Calu3 (cell line): Measurements from ENCODE around the gene FGB. TPM values are rescaled to one million over a fixed set of nuclear protein-coding genes. Genes with fewer than 3 reads are reported as not detected.

Experiments used
- BruUV-seq: library from RNA; stranded (reverse); fragments of 400-500 nt; replicated peaks from 2 replicates; lab custom pipeline; 2021; lab: Mats Ljungman, UMichigan
- CTCF ChIA-PET: fragments of 300-600 bp; sonication (Branson Sonifier 250); formaldehyde crosslinking; loops from one replicate; lab custom pipeline; 2022; ENCODE audit warnings: antibody characterized with exemption; lab: Charles Lee
- DNase-seq: peaks from one replicate; pipeline ENCODE4 v3.0.0; 2022
- H3K27ac Mint-ChIP-seq: one replicate; pipeline ENCODE4 v1.8.0; 2022; ENCODE audit warnings: mixed read lengths; ENCODE audit not compliant: unreplicated experiment
- H3K27me3 Mint-ChIP-seq: one replicate; pipeline ENCODE4 v1.8.0; 2022; ENCODE audit warnings: mixed read lengths; ENCODE audit not compliant: unreplicated experiment
- H3K36me3 Mint-ChIP-seq: one replicate; pipeline ENCODE4 v1.8.0; 2022; ENCODE audit warnings: mild to moderate bottlenecking, moderate library complexity, mixed read lengths; ENCODE audit not compliant: insufficient read depth, unreplicated experiment
- H3K4me1 Mint-ChIP-seq: one replicate; pipeline ENCODE4 v1.8.0; 2022; ENCODE audit warnings: mild to moderate bottlenecking, low read depth, mixed read lengths; ENCODE audit not compliant: unreplicated experiment
- H3K4me3 Mint-ChIP-seq: one replicate; pipeline ENCODE4 v1.8.0; 2022; ENCODE audit warnings: mild to moderate bottlenecking, low read depth, moderate library complexity, mixed read lengths; ENCODE audit not compliant: unreplicated experiment
- H3K9me3 Mint-ChIP-seq: one replicate; pipeline ENCODE4 v1.8.0; 2022; ENCODE audit warnings: low read depth, mixed read lengths; ENCODE audit not compliant: unreplicated experiment
- CTCF ChIP-seq: fragments of 200-600 bp; IDR thresholded peaks from one replicate; pipeline ENCODE4 v1.8.0; 2022; ENCODE audit warnings: antibody characterized with exemption; ENCODE audit not compliant: unreplicated experiment
- intact Hi-C: fragments of 100-400 bp; cut with micrococcal nuclease; formaldehyde crosslinking; loops from one replicate; pipeline ENCODE4 v1.10.0; 2022; ENCODE audit not compliant: unreplicated experiment
- total RNA-seq: library from RNA; stranded (reverse); gene quantifications from 2 replicates; pipeline ENCODE4 v1.2.3, GENCODE V29; 2022

The FGB gene
- total RNA-seq, 1 experiment from 2014 or later, result 0.38 TPM

- intact Hi-C loops, result loop anchor here (1.0 to 10.0 kb wide), 4 partner anchors 38 to 375 kb away; no protein-coding TSS in a partner anchor
- H3K4me3 Mint-ChIP-seq, result no peak overlapping the region
- no TSS peak for BruUV-seq
- no peaks in the 10 kb centered on the region for H3K36me3 Mint-ChIP-seq
- no peaks in the 10 kb centered on the region for H3K9me3 Mint-ChIP-seq
- H3K27ac Mint-ChIP-seq, result peak overlapping the region; percentile 27
- peaks cover 18% of the 10 kb centered on the region for H3K4me1 Mint-ChIP-seq
- CTCF ChIA-PET, result interaction anchor here (0.6 to 3.0 kb wide), 8 partner anchors 10 to 774 kb away, joined by 3 to 84 read pairs (median 8); partner anchors contain the start of gene PLRG1
- H3K27me3 Mint-ChIP-seq, result no peaks in the 10 kb centered on the region
- TF ChIP-seq CTCF, result peak; percentile 57
- DNase-seq, result peak; percentile 47
Measured at GRCh38 chr4:154559494-154560418, 3.1 kb upstream of the FGB start.

GRCh38 chr4:154560419-154560801 is 2.4 kb upstream of the FGB start:
- intact Hi-C loops, result loop anchor here (5.0 kb wide), 1 partner anchor 37 kb away; no protein-coding TSS in a partner anchor
- Mint-ChIP-seq H3K27me3 (no peaks in the 10 kb centered on the region), H3K4me1 (peaks cover 18% of the 10 kb centered on the region), H3K4me3 (no peak overlapping the region), H3K27ac (no peak overlapping the region), H3K36me3 (no peaks in the 10 kb centered on the region), H3K9me3 (no peaks in the 10 kb centered on the region)
- no peak for DNase-seq
- no peak for TF ChIP-seq CTCF
- CTCF ChIA-PET, result interaction anchor here (3.0 kb wide), 1 partner anchor 59 kb away, joined by 84 read pairs; no protein-coding TSS in a partner anchor
- no TSS peak for BruUV-seq

- Mint-ChIP-seq H3K36me3 (no peaks in the 10 kb centered on the region), H3K4me3 (no peak overlapping the region), H3K4me1 (peaks cover 18% of the 10 kb centered on the region), H3K9me3 (no peaks in the 10 kb centered on the region), H3K27ac (no peak overlapping the region), H3K27me3 (no peaks in the 10 kb centered on the region)
- DNase-seq, result peak; percentile 15
- TF ChIP-seq CTCF, result no peak
- intact Hi-C loops, result loop anchor here (5.0 kb wide), 1 partner anchor 36 kb away; no protein-coding TSS in a partner anchor
- CTCF ChIA-PET, result interaction anchor here (3.0 kb wide), 1 partner anchor 58 kb away, joined by 84 read pairs; no protein-coding TSS in a partner anchor
- no TSS peak for BruUV-seq
Measured at GRCh38 chr4:154560824-154561231, 2.0 kb upstream of the FGB start.

- intact Hi-C loops, result loop anchor here (5.0 kb wide), 1 partner anchor 33 kb away; no protein-coding TSS in a partner anchor
- peaks cover 18% of the 10 kb centered on the region for H3K4me1 Mint-ChIP-seq
- no peaks in the 10 kb centered on the region for H3K36me3 Mint-ChIP-seq
- no peak for TF ChIP-seq CTCF
- H3K27me3 Mint-ChIP-seq, result no peaks in the 10 kb centered on the region
- H3K27ac Mint-ChIP-seq, result no peak overlapping the region
- CTCF ChIA-PET, result no interaction called here
- BruUV-seq, result no TSS peak
- H3K9me3 Mint-ChIP-seq, result no peaks in the 10 kb centered on the region
- no peak for DNase-seq
- no peak overlapping the region for H3K4me3 Mint-ChIP-seq
Measured at GRCh38 chr4:154564311-154564710, 1.5 kb downstream of the FGB start.
